ENCODE results near the gene AMZ1.

- no peak for TF ChIP-seq CTCF (IDR thresholded peaks at IDR 0.05 in 8 of 11, conservative IDR thresholded peaks at IDR 0.05 in 3 of 11)
- TF ChIP-seq POLR2A (IDR thresholded peaks at IDR 0.05) = no peak
- TF ChIP-seq POLR2AphosphoS5 (IDR thresholded peaks at IDR 0.05) = no peak
Observed at GRCh38 chr7:2668401-2668800, 19.6 kb upstream of the AMZ1 start.

Measured in spleen (tissue), 7 donors.